Measurements from ENCODE around the gene NKD2.

DNA sequence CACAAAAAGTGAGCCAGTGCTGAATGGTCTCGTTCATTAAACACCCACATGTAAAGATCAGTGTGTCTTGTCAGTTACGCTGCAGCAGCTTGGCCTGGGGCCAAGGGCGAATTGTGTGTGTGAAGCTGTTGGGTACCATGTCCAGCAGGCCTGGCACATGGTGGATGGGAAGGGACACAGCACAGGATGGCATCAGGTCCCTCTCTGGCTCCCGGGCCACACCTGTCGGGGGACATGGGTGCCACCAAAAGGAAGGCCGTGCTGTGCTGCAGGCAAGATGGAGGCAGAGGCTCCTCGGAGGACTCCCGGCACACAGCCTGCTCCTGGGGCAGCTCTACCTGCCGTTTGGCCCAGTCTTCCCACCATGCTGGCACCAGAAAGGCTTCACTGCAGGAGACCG, 32.0 kb downstream of the NKD2 start:
- TF ChIP-seq, protein P1, sequence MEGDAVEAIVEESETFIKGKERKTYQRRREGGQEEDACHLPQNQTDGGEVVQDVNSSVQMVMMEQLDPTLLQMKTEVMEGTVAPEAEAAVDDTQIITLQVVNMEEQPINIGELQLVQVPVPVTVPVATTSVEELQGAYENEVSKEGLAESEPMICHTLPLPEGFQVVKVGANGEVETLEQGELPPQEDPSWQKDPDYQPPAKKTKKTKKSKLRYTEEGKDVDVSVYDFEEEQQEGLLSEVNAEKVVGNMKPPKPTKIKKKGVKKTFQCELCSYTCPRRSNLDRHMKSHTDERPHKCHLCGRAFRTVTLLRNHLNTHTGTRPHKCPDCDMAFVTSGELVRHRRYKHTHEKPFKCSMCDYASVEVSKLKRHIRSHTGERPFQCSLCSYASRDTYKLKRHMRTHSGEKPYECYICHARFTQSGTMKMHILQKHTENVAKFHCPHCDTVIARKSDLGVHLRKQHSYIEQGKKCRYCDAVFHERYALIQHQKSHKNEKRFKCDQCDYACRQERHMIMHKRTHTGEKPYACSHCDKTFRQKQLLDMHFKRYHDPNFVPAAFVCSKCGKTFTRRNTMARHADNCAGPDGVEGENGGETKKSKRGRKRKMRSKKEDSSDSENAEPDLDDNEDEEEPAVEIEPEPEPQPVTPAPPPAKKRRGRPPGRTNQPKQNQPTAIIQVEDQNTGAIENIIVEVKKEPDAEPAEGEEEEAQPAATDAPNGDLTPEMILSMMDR (IDR thresholded peaks at IDR 0.05), result no peak
- TF ChIP-seq RFX5 (IDR thresholded peaks at IDR 0.05; ENCODE audit: low read length) (no peak), IRF3 (IDR thresholded peaks at IDR 0.05; ENCODE audit: low read depth, low read length) (no peak), MXI1 (IDR thresholded peaks at IDR 0.05; ENCODE audit: low read depth, low read length) (no peak), SIN3A (IDR thresholded peaks at IDR 0.05; ENCODE audit: borderline replicate concordance, low read depth, low read length) (no peak), RAD21 (IDR thresholded peaks at IDR 0.05; ENCODE audit: low read length) (no peak), POLR2AphosphoS5 (IDR thresholded peaks at IDR 0.05; ENCODE audit: low read depth, low read length) (no peak), EP300 (IDR thresholded peaks at IDR 0.05; ENCODE audit: borderline replicate concordance in 1 of 2, low read depth in 1 of 2, low read length in 1 of 2) (no peak)
